GM19240 (cell line): Measurements from ENCODE around the gene PI4KA.

Experiments used
- DNase-seq: peaks from one replicate; pipeline ENCODE4 v3.0.0; 2011; ENCODE audit warnings: low spot score; ENCODE audit not compliant: insufficient read length

PI4KA gene

GRCh38 chr22:20818471-20818870 lies 40.1 kb downstream of the PI4KA start:
- DNase-seq = no peak

- DNase-seq = no peak
Observed at GRCh38 chr22:20816559-20816958, 42.1 kb downstream of the PI4KA start.

GRCh38 chr22:20815477-20816050 lies 43.0 kb downstream of the PI4KA start:
- no peak for DNase-seq

GRCh38 chr22:20814221-20814808 lies 44.3 kb downstream of the PI4KA start:
- no peak for DNase-seq

GRCh38 chr22:20813056-20813455 lies 45.6 kb downstream of the PI4KA start:
- DNase-seq = no peak

- DNase-seq = no peak
Observed at GRCh38 chr22:20811971-20812660, 46.5 kb downstream of the PI4KA start.

GRCh38 chr22:20811171-20811570 lies 47.4 kb downstream of the PI4KA start:
- no peak for DNase-seq

GRCh38 chr22:20810645-20811044 lies 48.0 kb downstream of the PI4KA start:
- no peak for DNase-seq

GRCh38 chr22:20809538-20810185 lies 48.9 kb downstream of the PI4KA start:
- no peak for DNase-seq

- no peak for DNase-seq
Observed at GRCh38 chr22:20808844-20809243, 49.8 kb downstream of the PI4KA start.

GRCh38 chr22:20807315-20807752 lies 51.3 kb downstream of the PI4KA start:
- no peak for DNase-seq

GRCh38 chr22:20805972-20806471 lies 52.6 kb downstream of the PI4KA start:
- no peak for DNase-seq

GRCh38 chr22:20804650-20805049 lies 54.0 kb downstream of the PI4KA start:
- no peak for DNase-seq

- DNase-seq = no peak
Observed at GRCh38 chr22:20803696-20804324, 54.8 kb downstream of the PI4KA start.

GRCh38 chr22:20802922-20803553 lies 55.6 kb downstream of the PI4KA start:
- DNase-seq = no peak

GRCh38 chr22:20802452-20802851 lies 56.2 kb downstream of the PI4KA start:
- no peak for DNase-seq

GRCh38 chr22:20799449-20799848 lies 59.2 kb downstream of the PI4KA start:
- DNase-seq = no peak

- no peak for DNase-seq
Observed at GRCh38 chr22:20798974-20799373, 59.6 kb downstream of the PI4KA start.

GRCh38 chr22:20798218-20798617 lies 60.4 kb downstream of the PI4KA start:
- DNase-seq = no peak

- DNase-seq = no peak
Observed at GRCh38 chr22:20796731-20797130, 61.9 kb downstream of the PI4KA start.
